Measurements from ENCODE around the gene ATP8B2.
A peak's percentile ranks its signal among the peaks of the same experiment; 100 is the strongest.

The ATP8B2 gene

DNA sequence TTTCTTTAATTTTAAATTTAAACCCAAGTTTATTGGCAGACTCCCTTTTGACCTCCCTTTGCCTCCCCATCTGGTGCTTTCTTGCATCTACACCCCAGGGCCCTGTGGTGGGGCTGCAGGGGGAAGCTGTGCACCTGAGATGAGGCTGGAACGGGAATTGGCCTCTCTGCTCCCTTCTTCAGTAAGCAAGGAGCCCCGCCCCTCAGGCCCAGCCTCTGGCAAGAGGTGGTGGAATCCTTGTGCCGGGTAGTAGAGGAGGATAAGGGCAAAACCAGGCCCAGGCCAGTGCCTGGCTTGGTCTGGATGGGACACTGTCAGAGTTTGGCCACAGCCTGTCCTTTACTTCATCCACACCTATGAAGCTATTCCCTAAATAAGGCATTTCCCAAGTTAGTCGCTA is 25.1 kb downstream of the ATP8B2 start:
- TF ChIP-seq, protein P1, sequence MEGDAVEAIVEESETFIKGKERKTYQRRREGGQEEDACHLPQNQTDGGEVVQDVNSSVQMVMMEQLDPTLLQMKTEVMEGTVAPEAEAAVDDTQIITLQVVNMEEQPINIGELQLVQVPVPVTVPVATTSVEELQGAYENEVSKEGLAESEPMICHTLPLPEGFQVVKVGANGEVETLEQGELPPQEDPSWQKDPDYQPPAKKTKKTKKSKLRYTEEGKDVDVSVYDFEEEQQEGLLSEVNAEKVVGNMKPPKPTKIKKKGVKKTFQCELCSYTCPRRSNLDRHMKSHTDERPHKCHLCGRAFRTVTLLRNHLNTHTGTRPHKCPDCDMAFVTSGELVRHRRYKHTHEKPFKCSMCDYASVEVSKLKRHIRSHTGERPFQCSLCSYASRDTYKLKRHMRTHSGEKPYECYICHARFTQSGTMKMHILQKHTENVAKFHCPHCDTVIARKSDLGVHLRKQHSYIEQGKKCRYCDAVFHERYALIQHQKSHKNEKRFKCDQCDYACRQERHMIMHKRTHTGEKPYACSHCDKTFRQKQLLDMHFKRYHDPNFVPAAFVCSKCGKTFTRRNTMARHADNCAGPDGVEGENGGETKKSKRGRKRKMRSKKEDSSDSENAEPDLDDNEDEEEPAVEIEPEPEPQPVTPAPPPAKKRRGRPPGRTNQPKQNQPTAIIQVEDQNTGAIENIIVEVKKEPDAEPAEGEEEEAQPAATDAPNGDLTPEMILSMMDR (IDR thresholded peaks at IDR 0.05; ENCODE audit: low read depth, low read length): no peak
- DNase-seq (ENCODE audit: low read depth in 2 of 2): no peak

DNA sequence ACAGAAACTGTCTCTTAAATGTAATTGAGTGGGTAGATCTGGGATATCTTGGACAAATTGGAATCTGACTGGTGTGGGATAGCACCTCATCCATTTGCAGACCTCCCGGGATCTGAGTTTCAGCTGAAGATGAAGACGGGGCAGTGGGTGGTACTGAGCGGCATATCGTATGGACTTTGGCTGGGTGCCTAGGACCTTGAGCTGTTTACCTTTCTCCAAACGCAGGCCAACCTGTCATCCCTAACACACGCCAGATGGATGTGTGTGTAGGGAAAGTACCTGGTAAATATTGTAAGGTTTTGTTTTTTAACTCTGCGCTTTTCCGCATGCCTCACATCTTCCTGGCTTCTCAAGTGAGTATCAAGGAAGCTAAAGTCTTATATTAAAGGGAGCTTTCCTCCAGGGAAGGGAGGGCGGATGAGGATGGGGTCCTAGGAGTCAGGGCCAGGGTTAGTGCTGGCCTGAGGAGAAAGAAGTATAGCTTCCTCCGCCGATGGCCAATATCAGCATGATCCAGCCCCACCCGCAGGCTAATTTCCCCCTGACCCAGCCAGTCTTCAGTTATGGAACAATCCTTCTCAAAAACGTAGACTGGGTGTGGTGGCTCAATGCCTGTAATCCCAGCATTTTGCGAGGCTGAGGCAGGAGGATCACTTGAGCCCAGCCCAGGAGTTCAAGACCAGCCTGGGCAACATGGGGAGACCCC is 26.2 kb downstream of the ATP8B2 start:
- TF ChIP-seq, protein P1 (IDR thresholded peaks at IDR 0.05; ENCODE audit: low read depth, low read length): no peak
- DNase-seq (ENCODE audit: low read depth in 2 of 2): no peak
- H3K4me3 ChIP-seq (replicated peaks in 1 of 2; ENCODE audit: low read depth in 2 of 2, low read length in 2 of 2): no peak overlapping the region

More for the DNA sequence above, 25.1 kb downstream of the ATP8B2 start:
- H3K4me3 ChIP-seq (replicated peaks in 1 of 2; ENCODE audit: low read depth in 2 of 2, low read length in 2 of 2): no peak overlapping the region

GRCh38 chr1:154352245-154352580 is 26.9 kb downstream of the ATP8B2 start:
- DNase-seq (ENCODE audit: low read depth in 2 of 2): no peak
- TF ChIP-seq, protein P1 (IDR thresholded peaks at IDR 0.05; ENCODE audit: low read depth, low read length): no peak
- peak overlapping the region in 1 of 2 donors; percentile 30 for H3K4me3 ChIP-seq (replicated peaks in 1 of 2; ENCODE audit: low read depth in 2 of 2, low read length in 2 of 2)

DNA sequence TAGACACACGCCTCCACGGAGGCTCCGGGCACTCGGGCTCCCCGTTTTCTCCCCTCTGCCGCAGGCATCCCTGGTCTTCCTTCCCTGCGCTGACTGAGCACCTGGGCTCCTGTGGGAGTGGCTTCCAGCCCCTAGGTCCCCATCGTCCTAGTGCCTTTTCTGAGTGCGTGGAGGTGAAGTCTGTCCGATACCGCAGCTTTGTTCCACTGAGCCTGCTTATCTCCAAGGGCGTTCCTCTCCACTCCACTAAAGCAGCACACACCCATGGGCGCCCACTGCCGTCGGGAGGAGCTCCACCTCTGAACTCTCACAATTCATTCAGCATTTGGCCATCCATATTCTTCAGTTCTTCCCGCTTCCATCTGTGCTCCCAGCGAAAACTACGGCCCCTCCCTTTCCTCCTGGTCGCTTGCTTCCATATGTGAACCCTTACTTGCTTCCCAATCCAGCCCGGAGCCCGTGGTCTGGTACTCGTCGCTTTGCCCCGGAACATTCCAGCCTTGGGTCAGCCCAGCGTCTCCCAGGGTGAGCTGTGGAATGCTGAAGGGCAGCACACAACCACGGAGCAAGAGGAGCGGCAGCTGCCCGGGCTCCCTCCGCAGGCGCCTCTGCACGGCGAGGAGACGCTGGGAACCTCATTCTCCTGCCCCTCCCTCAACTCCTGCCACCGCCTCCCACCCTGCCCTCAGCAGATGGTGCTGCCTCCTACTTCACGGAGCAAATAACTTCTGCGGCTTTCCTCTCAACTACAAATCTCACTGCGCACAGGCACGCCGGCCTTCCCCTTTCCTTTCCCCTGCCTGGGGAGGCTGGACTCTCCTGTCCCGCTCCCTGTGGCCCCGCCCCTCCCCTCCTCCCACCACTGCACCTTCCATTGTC is 27.5 kb downstream of the ATP8B2 start:
- TF ChIP-seq, protein P1 (IDR thresholded peaks at IDR 0.05; ENCODE audit: low read depth, low read length): no peak
- peak; percentile 30 to 82 for DNase-seq (ENCODE audit: low read depth in 2 of 2)
- peak overlapping the region; percentile 30 to 33 for H3K4me3 ChIP-seq (replicated peaks in 1 of 2; ENCODE audit: low read depth in 2 of 2, low read length in 2 of 2)

GRCh38 chr1:154353460-154353904 is 28.2 kb downstream of the ATP8B2 start:
- peak; percentile 71 to 80 for DNase-seq (ENCODE audit: low read depth in 2 of 2)
- H3K4me3 ChIP-seq (replicated peaks in 1 of 2; ENCODE audit: low read depth in 2 of 2, low read length in 2 of 2): no peak overlapping the region
- TF ChIP-seq, protein P1 (IDR thresholded peaks at IDR 0.05; ENCODE audit: low read depth, low read length): peak; percentile 41

DNA sequence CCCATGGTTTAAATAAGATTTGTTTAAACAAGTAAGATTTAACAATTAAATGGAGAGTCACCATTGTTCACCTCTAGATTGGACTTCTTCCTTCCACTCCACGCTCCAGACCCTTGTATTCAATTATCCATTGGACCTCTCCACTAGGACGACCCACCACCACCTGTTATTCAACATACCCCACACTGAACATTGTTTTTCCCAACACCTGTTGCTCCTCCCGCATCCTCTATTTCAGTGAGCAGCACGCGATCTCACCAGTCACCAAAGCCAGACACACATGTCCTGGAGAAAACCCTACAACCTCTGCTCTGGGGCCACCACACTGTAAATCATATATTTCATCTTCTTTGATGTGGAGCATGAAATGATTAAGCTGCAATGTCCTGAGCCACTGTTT is 28.6 kb downstream of the ATP8B2 start:
- DNase-seq (ENCODE audit: low read depth in 2 of 2): no peak

More for the DNA sequence above, 28.6 kb downstream of the ATP8B2 start:
- H3K4me3 ChIP-seq (replicated peaks in 1 of 2; ENCODE audit: low read depth in 2 of 2, low read length in 2 of 2): no peak overlapping the region
- TF ChIP-seq, protein P1 (IDR thresholded peaks at IDR 0.05; ENCODE audit: low read depth, low read length): no peak

Measured in cardiac fibroblast (primary cell).